Cerebellar cortex (tissue), 1 donor: ENCODE data around the gene STKLD1.

Experiments used
- DNase-seq: peaks from one replicate; pipeline ENCODE4 v3.0.0-alpha.2; 2015; ENCODE audit warnings: low spot score

STKLD1 gene

DNA sequence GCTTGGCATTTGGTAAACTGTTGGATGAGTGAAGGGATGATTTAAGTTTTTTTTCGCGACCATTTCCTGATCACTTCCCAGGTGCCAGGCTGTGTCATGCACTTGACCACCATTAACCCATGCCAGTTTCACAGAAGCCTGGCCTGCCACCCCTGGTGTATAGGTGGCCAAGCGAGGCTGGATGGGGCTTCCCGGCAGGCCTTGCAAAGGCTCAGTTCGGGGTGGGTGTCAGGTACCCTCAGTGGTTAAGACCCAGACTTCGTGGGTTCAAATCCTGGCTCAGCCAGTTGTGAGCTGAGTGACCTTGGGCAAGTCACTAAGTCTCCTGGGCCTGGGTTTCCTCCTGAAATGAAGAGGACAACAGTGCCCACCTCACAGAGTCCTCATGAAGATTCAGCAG is 30.6 kb upstream of the STKLD1 start:
- DNase-seq, result no peak

- DNase-seq, result no peak
Observed at GRCh38 chr9:133346021-133346785, 30.0 kb upstream of the STKLD1 start.

DNA sequence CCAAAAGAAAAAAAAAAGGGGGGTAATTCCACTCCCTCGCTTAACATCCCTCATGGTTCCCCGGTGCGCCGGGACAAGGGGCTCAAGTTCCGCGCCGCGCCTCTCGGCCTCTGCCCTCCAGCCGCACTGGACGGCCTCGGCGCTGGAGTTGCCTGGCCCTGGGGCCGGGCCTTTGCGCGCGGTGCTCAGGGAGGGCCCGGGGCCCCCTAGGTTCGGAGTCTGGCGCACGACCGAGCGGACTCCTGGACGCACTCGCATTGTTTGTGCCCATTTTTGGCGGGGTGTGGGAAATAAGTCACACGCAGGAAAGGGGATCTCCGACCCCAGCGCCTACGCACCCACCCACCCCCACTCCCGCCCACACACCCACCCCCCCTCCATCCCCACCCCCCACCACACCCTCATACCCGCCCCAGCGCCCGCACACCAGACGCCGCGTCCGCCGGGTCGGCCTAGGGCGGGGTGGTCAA is 28.6 kb upstream of the STKLD1 start:
- DNase-seq, result no peak

GRCh38 chr9:133347985-133348717 is 28.0 kb upstream of the STKLD1 start, which contains the start of the genes MED22 and RPL7A:
Gene MED22 (minus strand): TSS chr9:133348131. CDS start chr9:133346662, 1,469 bp downstream.
Gene RPL7A (plus strand): TSS chr9:133348218. CDS start chr9:133348244, 26 bp downstream.
- DNase-seq, result peak; percentile 97

DNA sequence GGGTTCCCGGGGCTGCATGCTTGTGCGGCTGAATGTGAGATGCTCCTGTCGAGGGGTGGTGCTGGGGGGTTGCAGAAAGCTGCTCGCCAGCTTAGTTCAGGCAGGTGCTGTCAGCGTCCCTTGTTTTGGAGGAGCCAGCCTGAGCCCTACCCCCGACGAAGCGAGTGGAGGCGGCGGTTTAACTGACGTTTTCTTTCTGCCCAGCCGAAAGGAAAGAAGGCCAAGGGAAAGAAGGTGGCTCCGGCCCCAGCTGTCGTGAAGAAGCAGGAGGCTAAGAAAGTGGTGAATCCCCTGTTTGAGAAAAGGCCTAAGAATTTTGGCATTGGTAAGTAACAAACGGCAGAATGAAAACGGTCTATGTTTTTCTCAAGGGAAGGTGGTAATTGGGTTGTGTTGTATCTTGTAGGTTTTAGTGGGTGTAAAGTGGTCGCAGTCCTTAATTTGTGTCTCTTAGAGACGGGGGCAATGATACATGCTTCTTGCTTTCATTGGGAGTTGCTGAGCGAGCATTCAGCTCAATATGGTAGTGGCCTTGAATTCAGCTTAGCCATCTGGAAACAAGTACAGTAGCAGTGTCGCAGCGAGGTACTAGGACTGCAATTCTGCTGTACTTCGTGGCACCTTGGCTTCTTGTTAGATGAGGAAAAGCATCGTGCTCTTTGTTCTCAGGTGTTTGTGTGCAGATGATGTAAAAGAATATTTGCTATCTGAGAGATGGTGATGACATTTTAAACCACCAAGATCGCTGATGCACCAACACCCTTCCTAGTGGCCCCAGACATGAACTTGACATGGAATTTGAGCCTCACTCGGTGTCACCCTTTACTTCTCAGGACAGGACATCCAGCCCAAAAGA is 27.2 kb upstream of the STKLD1 start:
- DNase-seq, result no peak

DNA sequence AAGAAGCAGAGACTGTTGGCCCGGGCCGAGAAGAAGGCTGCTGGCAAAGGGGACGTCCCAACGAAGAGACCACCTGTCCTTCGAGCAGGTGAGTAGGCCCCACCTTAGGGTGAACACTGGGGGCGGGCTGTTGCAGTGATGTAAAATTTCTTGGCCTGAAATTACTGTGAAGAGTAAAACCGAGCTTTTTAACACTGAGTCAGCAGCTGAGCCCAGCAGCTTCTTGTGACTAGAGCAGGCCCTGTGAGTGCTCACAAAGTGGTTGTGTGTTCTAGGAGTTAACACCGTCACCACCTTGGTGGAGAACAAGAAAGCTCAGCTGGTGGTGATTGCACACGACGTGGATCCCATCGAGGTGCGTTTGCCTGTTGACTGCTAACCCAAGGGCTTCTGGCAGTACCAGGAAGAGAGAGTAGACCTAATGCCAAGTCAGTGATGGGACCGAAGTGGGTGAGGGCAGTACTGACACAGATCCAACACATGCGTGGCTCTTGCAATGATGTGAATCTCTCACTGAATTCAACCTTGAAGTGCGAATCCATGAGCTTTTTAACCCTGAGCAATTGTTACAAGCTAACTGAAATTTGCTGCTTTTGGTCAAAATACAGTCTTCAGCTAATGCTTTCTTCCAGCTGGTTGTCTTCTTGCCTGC is 26.1 kb upstream of the STKLD1 start:
- no peak for DNase-seq

GRCh38 chr9:133351526-133351907 is 24.6 kb upstream of the STKLD1 start:
- no peak for DNase-seq

- DNase-seq, result peak; percentile 76
Observed at GRCh38 chr9:133351908-133352634, 24.1 kb upstream of the STKLD1 start.

GRCh38 chr9:133352635-133353340 is 23.4 kb upstream of the STKLD1 start:
- DNase-seq, result no peak

GRCh38 chr9:133353548-133353947 is 22.6 kb upstream of the STKLD1 start:
- DNase-seq, result no peak

DNA sequence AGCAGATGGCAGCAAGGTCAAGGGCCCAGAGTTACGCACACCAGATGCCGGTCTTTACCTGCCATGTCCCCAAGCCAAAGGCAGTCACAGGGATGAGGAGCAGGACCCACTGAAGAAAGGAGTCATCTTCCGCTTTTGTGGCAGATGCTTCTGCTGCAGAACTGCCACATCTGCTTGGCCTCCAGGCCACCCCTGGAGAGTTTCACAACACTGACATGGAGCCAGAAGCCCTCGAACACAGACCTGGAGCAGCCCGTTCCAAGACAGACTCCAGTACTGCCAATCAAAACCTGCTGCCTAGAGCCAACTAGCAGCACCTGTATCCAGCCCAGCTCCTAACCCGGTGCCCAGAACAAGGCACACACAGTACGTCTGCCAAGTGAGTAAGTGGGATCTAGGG is 21.4 kb upstream of the STKLD1 start:
- no peak for DNase-seq

- DNase-seq, result peak; percentile 55
Observed at GRCh38 chr9:133355881-133356357, 20.2 kb upstream of the STKLD1 start.

GRCh38 chr9:133356391-133357091 is 19.6 kb upstream of the STKLD1 start, which contains the start of the genes SURF1 and SURF2:
Gene SURF1 (minus strand): TSS chr9:133356487. CDS start chr9:133356453, 34 bp downstream.
Gene SURF2 (plus strand): TSS chr9:133356550. CDS start chr9:133356593, 43 bp downstream.
- DNase-seq, result peak; percentile 81

DNA sequence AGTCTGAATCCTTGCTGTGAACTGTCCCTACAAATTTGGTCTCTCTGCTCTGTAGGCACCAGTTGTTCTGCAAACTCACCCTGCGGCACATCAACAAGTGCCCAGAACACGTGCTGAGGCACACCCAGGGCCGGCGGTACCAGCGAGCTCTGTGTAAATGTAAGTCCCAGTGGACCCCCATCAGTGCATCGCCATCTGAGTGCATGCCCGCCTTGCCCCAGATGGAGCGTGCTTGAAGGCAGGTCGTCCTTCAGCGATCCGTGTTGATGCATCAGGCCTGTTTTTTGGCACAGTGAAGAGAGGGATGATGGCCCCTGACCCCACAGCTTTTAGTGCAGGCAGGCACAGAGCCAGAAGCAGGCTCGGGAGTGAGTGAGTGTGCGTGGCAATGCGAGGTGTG is 18.5 kb upstream of the STKLD1 start:
- no peak for DNase-seq

GRCh38 chr9:133359399-133360175 is 16.6 kb upstream of the STKLD1 start:
- DNase-seq, result peak; percentile 73

- DNase-seq, result no peak
Observed at GRCh38 chr9:133360400-133361393, 15.5 kb upstream of the STKLD1 start.

DNA sequence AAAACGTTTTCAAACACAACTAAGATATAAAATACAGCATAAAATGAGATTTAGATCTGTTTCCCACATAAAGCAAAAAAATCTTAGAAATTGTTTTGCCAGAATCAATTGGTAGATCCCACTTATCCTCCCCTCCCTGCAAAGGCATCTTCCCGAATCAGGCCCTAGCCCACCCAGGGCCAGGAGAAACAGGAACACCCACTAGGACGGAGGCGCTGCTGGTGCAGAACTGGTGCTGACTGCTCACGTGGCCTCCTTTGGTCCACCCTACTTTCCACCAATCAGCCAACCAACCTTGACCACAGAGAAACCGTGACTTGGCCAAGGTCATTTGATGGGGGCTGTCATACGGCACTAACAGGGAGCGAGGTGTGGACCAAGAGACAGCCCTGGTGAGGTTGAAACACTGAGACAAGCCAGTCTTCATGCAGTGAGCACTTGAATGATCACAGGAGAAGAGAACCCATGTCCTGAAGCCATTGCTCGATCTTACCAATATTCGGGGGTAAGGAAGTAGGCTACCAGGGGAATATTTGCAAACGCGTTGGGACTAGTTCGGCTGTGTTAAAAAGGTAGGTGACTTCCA is 14.6 kb upstream of the STKLD1 start:
- DNase-seq, result no peak
